Right lobe of liver (tissue), 4 donors: Measurements from ENCODE around the gene CGB1.
A peak's percentile ranks its signal among the peaks of the same experiment; 100 is the strongest.

Experiments used
- POLR2A ChIP-seq: fragments of 450-650 bp; IDR thresholded peaks from one replicate; pipeline ENCODE4 v1.6.1; 2017; ENCODE audit warnings: antibody characterized with exemption, mild to moderate bottlenecking
- TF ChIP-seq, protein P1 (sequence below), 4 donors: fragments of 200-600 bp in 3 of 4; fragments of 450-650 bp in 1 of 4; IDR thresholded peaks; one replicate each; pipeline versions ENCODE4 v1.5.1 to v1.8.0; 2016 to 2022; ENCODE audit warnings: antibody characterized with exemption in 4 of 4, mild to moderate bottlenecking in 2 of 4
- donor health status: DM: no; HTN: no; CAD: no.
- donor health status: DM: no; HTN: no; CAD: no.
- donor health status: DM: no; HTN: yes; CAD: no.

DNA sequence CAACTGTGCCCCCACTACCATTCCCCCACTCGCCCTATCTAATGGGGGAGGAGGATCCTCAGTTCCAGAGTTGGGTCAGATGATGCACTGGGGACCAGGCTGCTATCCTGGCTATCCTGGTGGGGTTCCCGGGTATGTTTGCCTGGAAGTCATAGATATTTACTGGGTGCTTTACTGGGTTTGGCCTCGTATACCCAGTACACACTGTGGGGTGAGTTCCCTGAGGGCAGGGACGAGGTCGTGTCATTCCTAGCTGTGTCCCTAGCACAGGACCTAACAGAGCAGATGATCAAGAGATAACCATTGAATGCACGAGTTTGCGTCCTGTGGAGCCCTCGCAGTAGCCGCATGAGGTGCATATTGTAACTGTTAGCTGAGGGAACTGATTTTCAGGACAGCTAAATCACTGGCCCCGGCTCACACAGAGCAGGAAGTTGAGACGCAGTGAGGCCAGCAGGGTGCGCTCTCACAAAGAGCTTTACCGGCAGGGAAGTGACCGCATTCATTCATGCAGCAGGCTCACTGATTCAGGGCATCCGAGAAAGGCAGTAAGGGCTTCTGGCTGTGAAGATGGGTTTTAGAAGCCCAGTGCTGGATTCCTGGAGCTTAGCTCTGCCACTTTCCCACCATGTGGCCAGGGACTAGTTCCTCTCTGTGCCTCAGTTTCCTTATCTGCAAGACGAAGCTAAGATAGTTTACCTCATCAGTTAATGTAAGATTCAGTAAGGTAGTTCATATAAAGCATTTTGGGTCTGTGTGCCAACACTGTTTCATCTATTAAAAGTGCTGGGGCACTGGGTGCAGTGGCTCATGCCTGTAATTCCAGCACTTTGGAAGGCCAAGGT, 37.0 kb downstream of the CGB1 start:
- TF ChIP-seq, protein P1, sequence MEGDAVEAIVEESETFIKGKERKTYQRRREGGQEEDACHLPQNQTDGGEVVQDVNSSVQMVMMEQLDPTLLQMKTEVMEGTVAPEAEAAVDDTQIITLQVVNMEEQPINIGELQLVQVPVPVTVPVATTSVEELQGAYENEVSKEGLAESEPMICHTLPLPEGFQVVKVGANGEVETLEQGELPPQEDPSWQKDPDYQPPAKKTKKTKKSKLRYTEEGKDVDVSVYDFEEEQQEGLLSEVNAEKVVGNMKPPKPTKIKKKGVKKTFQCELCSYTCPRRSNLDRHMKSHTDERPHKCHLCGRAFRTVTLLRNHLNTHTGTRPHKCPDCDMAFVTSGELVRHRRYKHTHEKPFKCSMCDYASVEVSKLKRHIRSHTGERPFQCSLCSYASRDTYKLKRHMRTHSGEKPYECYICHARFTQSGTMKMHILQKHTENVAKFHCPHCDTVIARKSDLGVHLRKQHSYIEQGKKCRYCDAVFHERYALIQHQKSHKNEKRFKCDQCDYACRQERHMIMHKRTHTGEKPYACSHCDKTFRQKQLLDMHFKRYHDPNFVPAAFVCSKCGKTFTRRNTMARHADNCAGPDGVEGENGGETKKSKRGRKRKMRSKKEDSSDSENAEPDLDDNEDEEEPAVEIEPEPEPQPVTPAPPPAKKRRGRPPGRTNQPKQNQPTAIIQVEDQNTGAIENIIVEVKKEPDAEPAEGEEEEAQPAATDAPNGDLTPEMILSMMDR (IDR thresholded peaks at IDR 0.05): peak; percentile 34 to 58 (median 50)
- TF ChIP-seq POLR2A: no peak
